Spinal cord (tissue), 10 donors: ENCODE data around the gene EARS2. TPM values are rescaled to one million over a fixed set of nuclear protein-coding genes. Genes with fewer than 3 reads are reported as not detected.
A peak's percentile ranks its signal among the peaks of the same experiment; 100 is the strongest.
"Not testable (repeated sequence)": the region's sequence is repeated elsewhere in the genome, so short reads cannot be mapped to it uniquely, and the experiment has no call there.

Source experiments
- DNase-seq, 6 donors: peaks; one replicate each; pipeline versions ENCODE4 v3.0.0 to v3.0.0-alpha.2; 2013 to 2015; ENCODE audit warnings: low spot score in 6 of 6, low read depth in 4 of 6
- H3K27ac ChIP-seq: one replicate; pipeline ENCODE4 v1.5.1; 2013; ENCODE audit warnings: low read depth, low read length, control low read depth
- H3K27me3 ChIP-seq: one replicate; pipeline ENCODE4 v1.6.1; 2013; ENCODE audit warnings: low read length; ENCODE audit not compliant: control insufficient read depth, insufficient read depth
- H3K36me3 ChIP-seq: one replicate; pipeline ENCODE4 v1.6.1; 2013; ENCODE audit warnings: low read length; ENCODE audit not compliant: control insufficient read depth, insufficient read depth
- H3K4me1 ChIP-seq: one replicate; pipeline ENCODE4 v1.6.1; 2013; ENCODE audit warnings: low read length; ENCODE audit not compliant: control insufficient read depth, insufficient read depth
- H3K4me3 ChIP-seq: one replicate; pipeline ENCODE4 v1.5.1; 2013; ENCODE audit warnings: low read depth, low read length, control low read depth
- H3K9me3 ChIP-seq: one replicate; pipeline ENCODE4 v1.6.1; 2013; ENCODE audit warnings: low read length; ENCODE audit not compliant: control insufficient read depth, insufficient read depth
- WGBS: methylation state at CpG from one replicate; pipeline ENCODE4 v1.1.5; 2013; ENCODE audit warnings: missing lambda C conversion rate; ENCODE audit not compliant: insufficient coverage; 5-methylcytosine and 5-hydroxymethylcytosine counted together
- polyA plus RNA-seq, 2 donors: library from polyadenylated mRNA; unstranded; fragments of 120-200 nt; gene quantifications; one replicate each; pipeline ENCODE4 v1.2.1, GENCODE V29; 2013; ENCODE audit not compliant: insufficient read length in 2 of 2
- total RNA-seq, 2 donors: library from RNA; depleted of rRNA in 1 of 2; stranded (reverse); fragments of 120-200 nt in 1 of 2; fragments of >200 nt in 1 of 2; gene quantifications; one replicate each; pipeline versions ENCODE4 v1.2.3 to v1.2.4, GENCODE V29; 2013 to 2014
- donor health status: healthy.

EARS2 gene
- total and polyA plus RNA-seq, 4 donors = 16.6 to 27.7 (median 23.4) TPM

DNA sequence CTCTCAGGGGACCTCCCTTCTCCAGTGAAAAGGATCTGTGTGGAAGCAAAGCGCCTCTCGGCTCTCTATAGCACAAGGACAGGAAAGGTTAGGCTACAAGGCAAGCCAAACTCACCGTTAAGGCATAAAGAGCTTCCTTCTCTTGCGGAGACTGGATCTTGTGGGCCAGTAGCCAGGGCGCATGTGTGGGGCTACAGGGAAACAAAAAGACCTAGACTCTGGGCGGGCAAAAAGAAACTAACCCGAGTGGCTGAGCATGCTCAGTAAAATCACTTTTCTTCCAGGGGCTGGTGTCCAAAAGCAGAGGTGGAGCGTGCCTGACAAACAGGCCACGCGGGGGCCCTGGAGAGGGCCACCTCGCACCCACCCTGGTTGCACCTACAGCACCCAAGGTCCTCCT is 63.0 kb downstream of the EARS2 start:
- no peak for DNase-seq
- peaks cover 63% of the 10 kb centered on the region for H3K36me3 ChIP-seq
- 85% methylated on average over 11 of the region's 11 CpGs for WGBS
- H3K27ac ChIP-seq = no peak overlapping the region
- H3K4me3 ChIP-seq = no peak overlapping the region
- no peaks in the 10 kb centered on the region for H3K9me3 ChIP-seq
- no peaks in the 10 kb centered on the region for H3K27me3 ChIP-seq
- H3K4me1 ChIP-seq = no peaks in the 10 kb centered on the region

DNA sequence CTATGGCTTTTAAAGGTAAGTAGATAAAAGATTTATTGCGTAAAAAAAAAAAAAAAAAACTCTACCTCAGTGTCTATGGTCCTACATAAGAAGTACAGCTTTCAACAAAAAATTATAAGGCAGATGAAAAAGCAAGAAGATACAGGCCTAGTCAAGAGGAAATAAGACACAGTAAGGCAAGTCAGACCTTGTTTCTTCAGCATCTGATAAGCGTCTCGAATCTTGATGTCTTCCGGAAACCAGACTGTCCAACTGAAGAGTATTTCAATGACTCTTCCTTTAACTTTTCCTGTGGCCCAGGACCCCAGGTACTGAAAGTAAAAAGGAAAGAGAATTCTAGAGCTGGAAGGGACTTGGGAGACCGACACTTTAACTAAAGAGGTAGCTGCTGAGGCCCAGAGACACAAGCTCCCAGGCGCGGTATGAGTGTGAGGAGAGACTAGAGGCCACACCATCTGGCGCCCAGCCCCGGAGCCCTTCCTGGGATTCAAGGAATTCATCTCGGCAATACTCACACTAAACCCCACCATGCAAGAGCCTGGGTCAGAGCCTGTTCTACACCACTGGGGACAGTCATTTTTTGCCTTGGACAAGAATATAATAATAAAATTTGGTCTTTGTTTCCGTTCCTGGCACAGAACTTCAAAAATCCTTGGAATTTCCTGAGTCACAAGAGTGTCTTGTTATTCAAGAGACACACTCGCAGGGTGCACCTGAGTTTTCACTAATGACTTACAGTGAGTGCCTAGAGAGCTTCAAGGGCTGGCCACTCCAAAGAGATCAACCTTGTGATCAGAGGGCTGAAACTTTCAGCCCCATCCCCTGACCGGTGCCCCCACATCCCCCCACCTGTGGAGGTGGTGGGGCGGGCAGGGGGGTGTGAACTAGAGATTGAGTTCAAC is 65.4 kb downstream of the EARS2 start:
- H3K4me3 ChIP-seq = no peak overlapping the region
- peaks cover 87% of the 10 kb centered on the region for H3K36me3 ChIP-seq
- no peak overlapping the region for H3K27ac ChIP-seq
- H3K9me3 ChIP-seq = no peaks in the 10 kb centered on the region
- whole genome bisulfite sequencing = 100% methylated on average over 3 of the region's 14 CpGs
- no peak for DNase-seq
- H3K4me1 ChIP-seq = no peaks in the 10 kb centered on the region
- H3K27me3 ChIP-seq = no peaks in the 10 kb centered on the region

DNA sequence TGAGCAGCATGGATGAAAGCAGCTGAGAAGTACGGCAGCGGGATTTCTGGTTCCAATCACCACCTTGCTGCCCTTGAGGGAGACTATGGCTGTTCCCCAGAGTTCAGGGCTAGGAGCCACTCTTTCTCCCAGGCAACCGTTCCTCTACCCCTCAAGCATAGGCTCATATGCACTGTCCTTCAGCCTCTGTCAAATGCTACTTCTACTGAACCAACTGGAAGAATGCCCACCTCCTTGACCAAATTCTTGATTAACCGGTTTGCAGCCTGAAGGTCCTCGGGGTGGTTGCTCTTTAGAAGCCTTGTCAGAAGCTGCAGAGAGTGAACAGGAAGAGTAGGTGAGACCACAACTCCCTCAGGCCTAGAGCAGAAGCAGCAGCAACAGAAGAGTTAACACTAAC is 70.7 kb downstream of the EARS2 start:
- no peak overlapping the region for H3K27ac ChIP-seq
- 94% methylated on average over 3 of the region's 5 CpGs for WGBS

DNA sequence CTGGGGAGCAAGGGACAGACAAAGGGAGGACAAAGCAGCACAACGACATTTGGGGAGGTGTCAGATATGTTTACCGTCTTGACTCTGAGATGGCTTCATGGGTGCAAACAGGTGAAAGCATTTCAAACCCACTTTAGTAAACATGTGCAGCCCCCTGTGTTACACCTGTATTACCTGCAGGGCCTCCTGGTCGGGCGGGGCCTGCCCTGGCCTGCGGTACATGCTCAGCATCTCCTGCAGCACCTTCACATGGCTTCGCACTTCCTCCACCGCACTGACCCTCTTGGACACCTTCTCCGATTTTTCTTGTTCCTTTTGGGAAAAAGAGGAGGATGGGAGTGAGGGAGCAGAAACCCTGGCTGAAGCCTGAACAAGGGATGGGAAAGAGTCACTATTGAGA is 71.3 kb downstream of the EARS2 start:
- peaks cover 87% of the 10 kb centered on the region for H3K36me3 ChIP-seq
- no peak overlapping the region for H3K27ac ChIP-seq

More for the DNA sequence above, 70.7 kb downstream of the EARS2 start:
- Histone ChIP-seq H3K4me1 (no peaks in the 10 kb centered on the region), H3K36me3 (peaks cover 84% of the 10 kb centered on the region), H3K4me3 (no peak overlapping the region), H3K9me3 (no peaks in the 10 kb centered on the region), H3K27me3 (no peaks in the 10 kb centered on the region)
- DNase-seq = no peak

DNA sequence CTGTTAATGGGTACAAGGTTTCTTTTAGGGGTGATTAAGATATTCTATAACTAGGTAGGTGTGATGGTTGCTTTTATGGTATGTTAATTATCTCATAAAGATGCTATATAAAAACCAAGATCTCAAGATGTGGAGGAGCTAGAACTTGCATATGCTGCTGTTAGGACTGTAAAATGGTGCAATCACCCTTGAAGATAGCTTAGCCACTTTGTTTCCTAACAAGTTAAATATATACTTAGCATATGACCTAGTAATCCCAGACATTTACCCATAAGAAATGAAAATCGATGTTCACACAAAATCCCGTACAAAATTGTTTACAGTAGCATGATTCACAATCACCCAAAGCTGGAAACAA is 71.9 kb downstream of the EARS2 start:
- H3K9me3 ChIP-seq = no peaks in the 10 kb centered on the region
- DNase-seq = no peak
- no peaks in the 10 kb centered on the region for H3K27me3 ChIP-seq
- no peak overlapping the region for H3K4me3 ChIP-seq
- 100% methylated on average over 2 of the region's 2 CpGs for WGBS
- H3K36me3 ChIP-seq = peaks cover 89% of the 10 kb centered on the region
- H3K27ac ChIP-seq = no peak overlapping the region
- H3K4me1 ChIP-seq = no peaks in the 10 kb centered on the region

More for the DNA sequence above, 71.3 kb downstream of the EARS2 start:
- 94% methylated on average over 8 of the region's 8 CpGs for WGBS
- Histone ChIP-seq H3K9me3 (no peaks in the 10 kb centered on the region), H3K4me3 (no peak overlapping the region), H3K4me1 (no peaks in the 10 kb centered on the region), H3K27me3 (no peaks in the 10 kb centered on the region)
- DNase-seq = no peak

DNA sequence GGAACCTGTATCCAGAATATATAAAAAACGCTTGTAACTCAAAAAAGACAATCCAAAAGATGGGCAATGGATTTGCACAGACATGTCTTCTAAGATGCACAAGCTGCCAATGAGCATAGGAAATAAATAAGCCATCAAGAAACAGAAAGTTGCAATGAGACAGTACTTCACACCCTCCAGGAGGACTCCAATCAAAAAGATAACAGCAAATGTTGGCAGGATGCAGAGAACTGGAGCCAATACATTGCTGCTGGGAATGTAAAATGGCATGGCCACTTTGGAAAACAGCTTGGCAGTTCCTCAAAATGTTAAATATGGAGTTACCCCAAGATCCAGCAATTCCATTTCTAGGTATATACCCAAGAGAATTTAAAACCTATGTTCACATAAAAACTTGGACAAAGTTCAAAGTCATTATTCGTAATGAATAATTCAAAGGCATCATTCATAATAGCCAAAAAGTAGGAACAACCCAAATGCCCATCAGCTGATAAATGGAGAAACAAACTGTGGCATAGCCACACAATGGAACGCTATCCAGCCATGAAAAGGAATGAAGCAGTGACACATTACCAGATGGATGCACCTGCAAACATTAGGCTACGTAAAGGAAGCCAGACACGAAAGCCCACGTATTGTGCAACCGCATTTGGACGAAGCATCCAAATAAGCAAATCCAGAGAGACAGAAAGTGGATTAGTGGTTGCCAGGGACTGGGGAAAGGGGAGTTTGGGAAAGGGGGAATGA is 72.5 kb downstream of the EARS2 start:
- WGBS = 82% methylated on average over 4 of the region's 8 CpGs
- no peaks in the 10 kb centered on the region for H3K9me3 ChIP-seq
- no peaks in the 10 kb centered on the region for H3K4me1 ChIP-seq
- H3K36me3 ChIP-seq = peaks cover 90% of the 10 kb centered on the region
- H3K27me3 ChIP-seq = no peaks in the 10 kb centered on the region
- H3K27ac ChIP-seq = no peak overlapping the region
- peak in 1 of 6 donors; percentile 78 for DNase-seq
- no peak overlapping the region for H3K4me3 ChIP-seq

DNA sequence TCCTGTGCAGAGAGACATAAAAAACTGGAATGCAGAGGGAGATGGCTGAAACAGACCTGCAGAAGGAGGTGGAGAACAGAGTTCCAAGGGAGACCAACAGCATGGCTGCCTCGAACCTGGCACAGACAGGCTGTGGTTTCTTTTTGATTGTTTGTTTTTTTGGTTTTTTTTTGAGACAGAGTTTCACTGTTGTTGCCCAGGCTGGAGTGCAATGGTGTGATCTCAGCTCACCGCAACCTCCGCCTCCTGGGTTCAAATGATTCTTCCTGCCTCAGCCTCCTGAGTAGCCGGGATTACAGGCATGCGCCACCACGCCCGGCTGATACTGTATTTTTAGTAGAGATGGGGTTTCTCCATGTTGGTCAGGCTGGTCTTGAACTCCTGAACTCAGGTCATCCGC is 73.7 kb downstream of the EARS2 start:
- not testable (repeated sequence) for H3K9me3 ChIP-seq, DNase-seq, H3K27me3 ChIP-seq, H3K4me1 ChIP-seq, H3K27ac ChIP-seq, H3K4me3 ChIP-seq
- peaks cover 90% of the 10 kb centered on the region for H3K36me3 ChIP-seq
- WGBS = 100% methylated on average over 6 of the region's 8 CpGs

DNA sequence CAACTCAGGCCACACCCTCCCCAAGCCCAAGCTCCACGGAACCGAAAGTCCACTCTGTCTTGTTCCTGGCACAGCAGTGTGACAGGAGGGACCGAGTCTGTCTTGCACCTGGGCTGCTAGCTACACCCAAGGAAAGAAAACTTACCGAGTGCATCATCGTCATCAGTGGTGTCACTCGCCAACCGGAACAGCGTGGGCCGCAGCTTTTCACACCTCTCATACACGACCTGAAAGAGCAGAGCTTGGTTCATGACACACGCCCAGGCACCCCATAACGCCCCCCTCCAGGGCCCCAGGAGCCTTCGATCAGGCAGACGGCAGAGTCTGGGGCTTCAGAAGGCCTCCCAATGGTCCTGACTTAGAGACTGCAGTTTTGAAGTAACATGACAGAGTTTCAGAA is 74.4 kb downstream of the EARS2 start:
- Histone ChIP-seq H3K27ac (no peak overlapping the region), H3K9me3 (no peaks in the 10 kb centered on the region), H3K4me1 (no peaks in the 10 kb centered on the region), H3K4me3 (no peak overlapping the region), H3K27me3 (no peaks in the 10 kb centered on the region), H3K36me3 (peaks cover 89% of the 10 kb centered on the region)
- no peak for DNase-seq
- 92% methylated on average over 11 of the region's 14 CpGs for WGBS

DNA sequence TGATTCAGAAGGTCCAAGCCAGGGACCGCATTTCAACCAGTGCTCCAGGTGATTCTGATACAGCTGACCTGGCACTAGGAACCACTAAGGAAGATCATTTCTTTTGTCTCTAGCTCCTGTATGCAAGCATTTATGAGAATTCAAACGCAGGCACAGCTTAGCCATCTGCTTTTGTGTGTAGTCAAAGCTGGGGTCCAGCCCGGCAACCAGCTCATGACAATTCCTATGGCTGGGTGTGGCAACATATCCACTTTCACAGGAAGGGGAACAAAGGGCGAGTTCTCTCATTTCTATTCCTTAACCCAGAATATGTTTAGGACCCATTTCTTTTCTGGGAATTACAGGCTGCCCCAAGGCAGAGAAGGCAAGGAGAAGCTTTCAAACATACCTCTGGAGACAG is 76.9 kb downstream of the EARS2 start:
- peaks cover 85% of the 10 kb centered on the region for H3K36me3 ChIP-seq
- H3K4me3 ChIP-seq = no peak overlapping the region
- WGBS = 93% methylated on average over 3 of the region's 4 CpGs
- no peaks in the 10 kb centered on the region for H3K27me3 ChIP-seq
- H3K27ac ChIP-seq = no peak overlapping the region
- no peak for DNase-seq
- H3K4me1 ChIP-seq = no peaks in the 10 kb centered on the region
- no peaks in the 10 kb centered on the region for H3K9me3 ChIP-seq
